Hematopoietic multipotent progenitor cell treated with erythropoietin and hydrocortisone succinate and interleukin-3 and kit ligand, for 17 days (in vitro differentiated cells): ENCODE results near the gene ZC2HC1B.

Source experiments
- DNase-seq: peaks from one replicate; pipeline ENCODE4 v3.0.0-alpha.2; 2015; ENCODE audit warnings: low spot score

The ZC2HC1B gene

DNA sequence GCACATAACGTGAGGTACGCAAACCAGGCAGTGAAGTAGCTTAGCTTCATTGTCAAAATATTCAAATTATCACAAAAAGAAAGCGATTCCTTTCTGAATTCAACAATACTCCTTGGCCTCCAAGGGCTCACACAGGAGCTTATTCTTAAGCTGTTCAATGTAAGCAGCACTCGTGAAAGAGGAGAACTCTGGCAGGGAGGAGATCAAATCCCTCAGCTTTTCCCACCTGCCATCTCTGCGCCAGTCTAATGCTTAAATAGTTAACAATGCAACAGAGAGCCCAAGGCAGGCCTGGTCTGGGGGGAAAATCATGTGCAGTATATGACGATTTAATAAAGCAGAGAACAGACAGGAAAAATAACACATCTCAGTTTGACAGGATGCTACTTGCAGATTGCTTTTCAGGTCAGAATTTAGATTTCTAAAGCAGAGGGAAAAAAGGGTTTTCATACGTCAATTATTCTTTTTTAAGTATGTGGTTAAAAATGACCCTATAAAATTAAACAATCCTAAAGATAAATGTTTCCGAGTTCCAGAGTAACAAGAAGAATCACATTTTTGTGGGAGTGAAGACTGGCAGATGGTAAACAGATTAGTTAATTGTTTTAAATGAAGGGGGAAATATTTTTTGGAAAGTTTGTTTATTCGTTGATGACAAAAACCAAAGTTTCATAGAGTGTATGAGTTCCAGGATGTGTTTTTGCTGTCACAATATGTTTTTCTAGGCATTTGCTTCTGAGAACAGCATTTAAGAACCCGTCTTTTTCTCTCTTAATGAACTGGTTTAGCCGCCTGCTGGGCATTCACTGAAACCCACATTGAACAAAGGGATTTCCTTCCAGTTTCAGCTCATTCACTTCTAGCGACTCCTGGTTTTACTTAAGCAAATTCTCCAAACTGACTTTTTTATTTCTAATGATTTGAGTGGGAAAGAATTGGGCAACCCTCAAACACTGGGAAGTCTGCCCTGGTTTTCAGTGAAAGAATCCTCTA is 97.9 kb downstream of the ZC2HC1B start:
- DNase-seq, result no peak

DNA sequence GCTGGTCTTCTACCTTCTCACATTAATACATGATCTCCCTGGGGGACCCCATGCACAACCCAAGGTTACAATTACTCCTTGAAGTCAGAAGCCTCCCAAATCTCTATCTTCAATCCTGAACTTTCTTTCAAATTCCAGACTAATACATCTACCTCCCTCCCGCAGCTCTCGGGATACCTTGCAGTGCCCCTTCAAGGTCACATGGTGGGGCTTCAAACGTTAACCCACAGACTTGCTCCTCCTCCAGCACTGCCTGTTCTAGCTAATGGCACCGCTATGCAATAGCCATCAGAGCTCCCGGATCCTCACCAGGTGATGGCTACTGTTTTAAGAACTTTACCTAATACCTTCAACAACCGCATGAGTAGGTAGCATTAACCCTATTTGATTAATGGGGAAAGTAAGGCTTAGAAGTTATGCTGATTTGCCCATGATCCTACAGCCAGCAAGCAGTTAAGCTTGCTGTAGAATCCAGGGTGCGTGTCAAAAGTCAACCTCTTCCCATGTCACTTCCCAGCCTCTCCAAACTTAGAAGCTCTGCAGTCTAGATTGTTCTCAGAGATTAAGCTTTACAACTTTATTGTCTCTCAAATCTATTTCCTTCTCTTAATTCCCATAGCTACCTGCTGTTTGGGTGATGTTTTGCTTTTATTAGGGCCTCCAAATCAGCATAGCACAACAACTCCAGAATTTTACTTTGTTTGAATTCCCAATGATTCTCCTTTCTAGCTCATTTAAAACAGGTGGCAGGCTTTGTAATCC is 99.1 kb downstream of the ZC2HC1B start:
- DNase-seq, result no peak

DNA sequence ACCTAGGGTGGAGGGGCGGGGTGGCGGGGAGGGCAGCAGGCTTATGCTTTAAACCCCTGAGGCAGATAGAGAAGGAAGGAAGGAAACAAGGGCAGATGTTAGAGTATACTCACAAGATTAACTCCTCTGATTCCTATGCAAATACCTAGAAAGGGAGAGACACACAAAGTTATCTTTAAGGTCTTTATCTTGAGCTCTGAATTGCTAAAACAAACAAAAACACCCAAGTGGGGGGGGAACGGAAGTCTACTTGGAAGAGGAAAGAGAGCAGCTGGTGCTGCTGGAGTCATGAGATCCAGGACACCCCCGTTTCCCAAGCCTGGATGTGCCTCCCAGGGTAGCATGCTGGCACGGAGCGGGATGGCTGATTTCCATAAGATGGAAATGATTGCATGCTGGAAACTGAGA is 100.4 kb downstream of the ZC2HC1B start:
- no peak for DNase-seq

DNA sequence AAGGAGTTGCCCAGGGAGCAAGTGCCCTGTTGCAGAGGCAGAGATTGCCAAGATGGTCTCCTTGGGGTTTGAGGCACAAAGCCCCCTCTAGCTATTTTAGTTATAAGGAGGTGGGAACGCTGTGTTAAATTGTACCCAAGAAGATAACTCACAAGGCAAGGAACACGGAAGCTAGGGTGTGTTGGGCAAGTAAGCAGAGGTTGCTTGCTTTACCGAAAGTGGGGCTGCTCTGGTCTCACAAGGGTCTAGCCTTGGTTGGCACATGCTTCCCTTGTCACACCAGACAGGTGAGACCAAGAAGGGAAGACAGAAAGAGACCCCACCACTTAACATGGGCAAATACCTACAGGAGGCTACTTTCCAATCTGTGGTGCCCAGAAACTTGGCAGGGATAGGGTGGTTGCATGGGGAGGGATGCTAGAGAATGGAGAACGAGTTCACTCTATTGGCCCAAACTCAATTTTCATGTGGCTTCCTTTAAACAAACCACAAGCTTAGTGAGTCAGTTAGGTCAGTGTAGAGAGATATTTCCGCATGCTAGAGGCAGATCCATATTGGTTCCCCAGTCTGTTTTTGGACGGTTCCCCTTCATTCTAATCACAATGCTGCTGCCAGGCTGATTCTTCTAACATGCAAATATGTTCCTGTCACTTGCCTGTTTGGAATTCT is 101.4 kb downstream of the ZC2HC1B start:
- DNase-seq, result no peak

DNA sequence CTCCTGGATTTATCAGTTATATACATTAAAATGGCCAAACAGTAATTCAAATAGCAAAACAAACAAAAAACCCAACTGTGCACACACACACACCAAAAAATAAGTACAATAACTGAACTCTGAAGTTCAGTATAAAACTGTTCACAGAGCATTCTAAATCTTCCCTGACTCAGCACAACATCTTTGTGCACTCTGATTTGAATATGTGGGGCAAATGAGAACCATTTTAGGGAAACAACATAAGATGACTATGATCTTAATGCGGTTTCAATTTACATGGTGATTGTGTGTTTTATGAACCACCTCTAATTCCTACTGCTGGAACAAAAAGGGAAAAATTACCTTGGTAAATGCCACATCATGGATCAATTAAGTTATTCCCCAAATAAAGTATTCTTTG is 102.0 kb downstream of the ZC2HC1B start:
- no peak for DNase-seq

DNA sequence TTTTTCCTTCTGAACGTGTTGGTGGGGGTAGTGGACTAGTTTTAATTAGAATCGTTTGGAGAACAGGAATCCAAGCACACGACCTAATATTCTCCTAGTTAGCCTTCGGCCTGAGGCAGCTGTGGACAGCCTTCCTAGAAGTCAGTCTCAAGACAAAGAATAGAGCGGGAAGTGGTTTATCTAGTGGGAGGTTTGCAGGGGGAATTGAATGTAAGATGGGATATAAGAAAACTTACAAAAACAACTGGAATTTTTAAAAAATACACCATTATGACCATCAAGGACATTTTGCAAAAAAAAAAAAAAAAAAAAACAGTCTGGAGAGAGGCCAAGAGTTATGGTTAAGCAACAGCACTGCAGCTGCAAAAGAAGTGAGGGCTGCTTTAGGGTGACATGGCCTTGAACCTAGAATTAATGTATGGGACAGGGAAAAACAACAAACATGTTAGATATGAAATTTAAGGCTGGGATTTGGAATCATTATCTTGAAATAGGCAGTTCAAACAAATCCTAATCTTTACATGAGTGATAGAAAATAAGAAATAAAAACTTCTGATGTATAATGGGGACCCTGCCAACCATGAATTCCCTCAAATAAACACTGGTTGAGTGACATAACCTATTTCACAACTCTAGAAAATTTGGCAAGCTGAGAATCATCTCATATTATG is 103.6 kb downstream of the ZC2HC1B start:
- no peak for DNase-seq

DNA sequence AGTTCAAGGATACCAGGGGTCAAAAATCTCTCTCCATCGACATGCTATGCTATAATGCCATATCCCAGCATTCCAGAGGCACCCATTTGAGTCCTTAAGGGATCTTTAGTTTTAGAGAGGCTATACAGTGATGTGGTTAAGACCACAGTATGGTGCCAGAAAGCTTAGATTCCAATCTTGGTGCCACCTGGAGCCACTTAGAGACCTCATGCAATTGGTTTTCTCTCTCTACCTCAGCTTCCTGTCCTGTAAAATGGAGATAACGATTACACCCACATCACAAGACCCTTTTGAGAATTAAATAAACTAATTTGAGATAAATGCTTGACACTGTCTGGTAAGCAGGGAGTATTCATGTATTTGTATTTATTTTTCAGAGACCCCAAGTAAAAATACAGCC is 104.8 kb downstream of the ZC2HC1B start:
- no peak for DNase-seq

DNA sequence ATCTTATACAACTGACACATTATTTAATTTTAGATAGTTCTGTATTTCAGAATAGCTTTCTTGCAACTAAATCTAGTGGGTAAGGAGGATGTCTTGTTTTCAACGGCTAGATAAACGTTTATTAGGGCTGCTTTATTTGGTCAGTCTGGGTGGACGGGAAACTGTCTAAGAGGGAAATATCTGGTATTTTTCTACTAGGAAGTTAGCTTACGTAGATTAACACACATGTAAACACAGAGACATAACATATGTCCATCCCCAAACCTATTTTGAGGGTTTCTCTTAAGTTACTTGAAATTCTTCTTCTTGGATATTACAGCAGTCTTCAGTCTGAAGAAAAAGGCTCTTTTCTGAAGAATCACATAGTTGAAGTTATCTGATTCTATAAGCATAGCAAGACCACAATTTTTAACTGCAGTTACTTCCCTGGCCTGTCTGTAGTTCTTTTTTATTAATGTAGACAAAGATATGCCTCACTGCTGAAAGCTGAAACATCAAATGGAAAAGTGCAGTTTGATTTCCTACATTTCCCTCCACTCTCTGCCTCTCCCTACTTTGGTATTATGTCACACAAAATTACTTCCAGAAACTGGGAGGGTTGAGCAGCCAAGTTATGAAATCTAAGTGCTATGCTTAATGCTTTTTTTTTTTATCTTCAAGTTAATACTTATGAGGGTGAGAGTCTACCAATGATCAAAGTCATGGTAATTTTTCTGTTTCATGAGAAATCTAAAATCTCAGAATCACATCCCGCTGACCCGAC is 106.4 kb downstream of the ZC2HC1B start:
- DNase-seq, result no peak

DNA sequence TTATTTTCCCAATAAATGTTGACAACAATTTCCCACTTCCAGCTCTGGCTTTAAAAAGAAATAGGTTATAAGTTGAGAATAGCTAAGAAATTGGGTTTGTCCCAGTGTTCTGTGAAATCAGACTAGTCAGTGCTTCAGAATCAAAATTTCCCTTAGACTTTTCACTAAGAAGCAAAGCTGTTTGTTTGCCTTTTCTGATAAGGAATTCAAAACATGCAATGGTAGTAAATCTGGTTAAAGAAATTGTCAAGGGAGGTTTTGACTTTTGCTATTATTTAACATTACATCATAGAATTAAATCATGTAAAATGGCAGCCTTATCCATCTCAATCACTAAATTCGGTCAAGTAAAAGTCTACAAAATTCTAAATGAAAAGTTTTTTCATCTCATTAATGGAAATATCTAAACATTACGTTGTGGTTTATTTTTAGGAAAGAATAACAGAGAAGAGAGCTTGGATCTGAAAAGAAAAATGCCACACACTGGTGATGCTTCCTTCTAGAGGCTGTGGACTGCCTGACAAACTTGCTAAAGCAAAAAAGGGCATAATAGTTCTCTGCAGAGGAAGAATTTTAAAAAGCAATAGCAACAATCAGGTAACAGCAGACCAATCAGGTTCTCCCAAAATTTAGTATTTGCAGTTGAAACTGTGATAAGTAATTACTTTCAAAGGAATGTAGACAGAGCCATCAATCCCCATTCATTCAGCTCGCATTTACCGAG is 107.4 kb downstream of the ZC2HC1B start:
- DNase-seq, result no peak

DNA sequence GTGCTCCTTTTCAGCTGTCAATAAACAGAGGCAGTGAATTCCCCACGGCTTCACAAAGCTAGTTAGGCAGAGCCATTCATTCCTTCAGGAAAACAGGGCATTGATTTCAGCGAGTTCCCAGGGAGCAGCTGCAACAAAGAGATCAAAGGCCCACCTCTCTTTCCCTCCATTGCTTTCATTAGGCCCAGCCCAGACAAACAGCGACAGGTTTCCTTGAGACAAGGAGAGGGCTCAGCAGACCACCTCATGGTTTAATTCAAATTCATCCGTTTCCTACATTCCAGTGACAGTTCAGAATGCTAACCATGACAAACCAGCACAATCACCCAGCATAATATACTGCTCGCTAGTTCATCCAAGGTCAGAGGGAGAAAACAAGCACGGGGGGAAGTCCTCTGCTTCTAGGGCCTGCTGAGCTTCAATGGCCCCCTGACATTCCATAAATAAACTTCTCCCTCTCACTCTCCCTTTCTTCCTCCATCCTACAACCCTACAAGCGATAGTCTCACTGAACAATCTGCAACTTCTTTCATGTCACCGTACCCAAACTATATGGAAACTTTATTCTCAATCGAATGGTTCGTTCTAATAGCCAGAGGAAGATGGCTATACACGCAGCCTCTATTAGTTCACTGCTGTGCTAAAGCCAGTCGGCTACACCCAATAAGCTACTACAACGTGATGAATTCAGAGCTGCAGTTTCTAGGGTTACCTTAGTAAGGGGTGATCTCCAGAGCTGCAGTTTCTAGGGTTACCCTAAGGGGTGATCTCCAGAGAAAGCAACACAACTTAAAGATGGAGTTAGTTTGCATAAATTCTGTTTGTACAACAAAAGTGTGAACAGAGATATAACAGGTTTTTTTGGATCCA is 109.1 kb downstream of the ZC2HC1B start:
- no peak for DNase-seq

DNA sequence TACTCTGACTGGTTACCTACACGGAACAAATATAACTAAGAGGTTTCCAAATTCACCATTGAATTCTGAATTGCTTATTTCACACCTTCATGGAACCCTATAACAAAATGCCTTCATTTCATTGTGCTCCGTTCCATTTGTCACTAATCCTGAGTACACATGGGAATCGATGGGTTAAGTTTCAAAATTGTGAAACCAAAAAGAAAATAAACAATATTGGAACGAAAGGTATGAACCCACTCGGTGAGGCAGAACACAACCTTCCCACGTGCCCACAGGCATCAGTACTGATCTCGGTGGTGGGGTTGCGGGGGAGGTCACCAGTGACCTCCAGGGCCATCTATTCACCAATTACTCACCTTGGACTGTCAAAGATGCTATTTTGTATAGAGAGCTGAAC is 109.8 kb downstream of the ZC2HC1B start:
- no peak for DNase-seq

DNA sequence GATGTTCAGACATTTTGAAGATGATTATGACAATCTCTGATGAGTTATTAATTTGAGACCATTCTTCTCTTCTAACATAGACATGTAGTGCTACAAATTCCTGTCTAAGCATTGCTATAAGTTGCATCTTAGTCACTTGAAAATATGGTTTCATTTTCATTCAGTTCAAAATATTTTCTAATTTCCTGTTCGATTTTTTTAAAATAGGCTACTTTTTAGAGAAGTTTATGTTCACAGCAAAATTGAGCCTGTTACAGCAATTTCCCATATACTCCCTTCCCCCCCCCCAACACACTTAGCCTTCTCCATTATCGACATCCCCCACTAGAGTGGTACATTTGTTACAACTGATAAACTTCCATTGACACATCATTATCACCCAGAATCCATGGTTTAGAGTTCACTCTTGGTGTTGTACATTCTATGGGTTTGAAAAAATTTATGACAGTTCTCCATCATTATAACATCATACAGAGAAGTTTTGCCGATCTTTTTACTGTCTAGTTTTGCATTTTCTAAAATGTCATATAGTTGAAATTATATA is 112.6 kb downstream of the ZC2HC1B start:
- peak; percentile 5 for DNase-seq

DNA sequence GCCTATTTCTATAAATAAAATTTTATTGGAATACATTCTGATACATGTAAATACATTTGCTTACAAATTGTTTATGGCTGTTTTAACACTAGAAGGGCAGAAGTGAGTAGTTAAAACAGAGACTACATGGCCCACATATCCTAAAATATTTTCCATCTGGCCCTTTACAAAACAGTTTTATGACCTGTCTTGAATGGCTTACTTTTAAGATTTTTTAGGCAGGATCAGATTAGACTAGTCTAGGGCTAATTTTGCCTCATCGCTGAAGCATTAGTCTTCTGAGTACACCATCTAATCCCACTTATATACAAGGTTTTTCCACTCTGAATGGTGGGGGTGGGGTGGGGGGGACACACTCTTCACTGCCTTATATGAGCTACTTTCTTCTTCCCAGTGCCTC is 116.6 kb downstream of the ZC2HC1B start:
- no peak for DNase-seq

DNA sequence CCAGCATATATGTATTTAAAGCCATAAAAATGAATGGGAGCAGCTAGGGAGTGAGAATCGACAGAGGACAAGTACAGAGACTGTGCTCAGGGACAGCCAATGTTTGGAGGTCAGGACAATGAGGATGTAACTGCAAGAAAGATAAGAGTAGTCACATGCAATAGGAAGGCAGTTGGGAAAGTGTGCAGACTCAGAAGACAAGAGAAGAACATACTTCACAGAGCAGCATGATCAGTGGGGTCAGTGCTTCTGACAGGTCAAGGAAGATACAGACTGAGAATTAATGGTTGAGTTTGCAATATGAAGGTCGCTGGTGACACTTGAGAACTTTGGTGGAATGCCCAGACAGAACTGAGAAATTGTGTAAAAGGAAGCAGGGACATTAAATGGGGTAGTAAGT is 118.7 kb downstream of the ZC2HC1B start:
- DNase-seq, result no peak

DNA sequence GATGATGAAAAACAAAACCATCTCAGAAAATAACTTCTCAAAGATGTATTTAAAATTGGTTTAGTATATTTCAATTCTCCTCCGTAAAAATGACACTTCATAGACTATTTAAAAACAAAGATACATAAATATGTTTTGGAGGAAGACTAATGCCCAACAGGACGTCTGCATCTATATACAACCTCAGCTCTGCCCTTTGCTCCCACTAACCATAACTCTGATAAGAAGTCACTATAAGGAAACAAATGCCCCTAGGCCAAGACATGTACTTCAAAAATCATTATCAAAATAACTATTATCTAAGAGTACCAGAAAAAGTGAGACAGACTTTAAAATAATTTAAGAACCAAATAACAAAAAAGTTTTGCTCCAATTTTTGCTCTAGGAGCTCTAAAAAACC is 120.4 kb downstream of the ZC2HC1B start:
- no peak for DNase-seq

DNA sequence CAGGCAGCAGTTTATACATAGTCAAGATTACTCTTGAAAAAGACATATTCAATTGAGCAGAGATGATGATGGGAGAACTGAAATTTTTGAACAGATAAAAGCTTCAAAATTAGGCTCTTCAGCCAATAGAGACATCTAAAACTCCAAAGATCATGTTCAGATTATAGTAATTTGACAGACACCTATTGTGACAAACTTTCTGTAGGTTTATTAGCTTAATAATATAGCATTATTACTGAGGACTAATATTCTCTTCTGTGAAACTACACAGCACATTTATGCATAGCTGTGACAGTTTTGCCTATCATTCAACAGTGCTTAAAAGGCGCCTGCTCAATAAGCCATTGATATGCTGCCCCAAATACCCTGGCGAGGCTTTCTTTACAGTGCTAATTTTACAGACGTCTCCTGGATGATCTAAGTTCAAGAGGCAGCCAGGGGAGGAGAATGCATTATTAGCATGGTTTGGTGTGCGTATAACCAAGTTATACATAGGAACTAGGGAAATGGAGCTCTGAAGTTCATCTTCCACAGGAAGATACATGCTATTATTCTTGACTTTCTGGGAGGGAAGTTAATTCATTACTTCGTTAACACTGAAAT is 122.3 kb downstream of the ZC2HC1B start:
- no peak for DNase-seq
